IMR-90 (cell line): ENCODE results near the gene TMED4.

Experiments
- BHLHE40 ChIP-seq: fragments of 150-350 bp; IDR thresholded peaks from 2 replicates; pipeline ENCODE4 v1.6.1; 2016; ENCODE audit warnings: mild to moderate bottlenecking, low read depth, low read length
- CEBPB ChIP-seq: IDR thresholded peaks from 2 replicates; pipeline ENCODE4 v1.6.1; 2012; ENCODE audit warnings: low read depth, low read length, improper control_type of control experiment
- FOS ChIP-seq: fragments of 150-350 bp; IDR thresholded peaks from 2 replicates; pipeline ENCODE4 v1.6.1; 2016; ENCODE audit warnings: low read depth, low read length
- MAFK ChIP-seq: IDR thresholded peaks from 2 replicates; pipeline ENCODE4 v1.6.1; 2012; ENCODE audit warnings: low read depth, low read length, improper control_type of control experiment
- MAZ ChIP-seq: IDR thresholded peaks from 2 replicates; pipeline ENCODE4 v1.6.1; 2012; ENCODE audit warnings: low read depth, mild to moderate bottlenecking, low read length, improper control_type of control experiment, moderate library complexity, borderline replicate concordance
- MXI1 ChIP-seq: IDR thresholded peaks from 2 replicates; pipeline ENCODE4 v1.6.1; 2012; ENCODE audit warnings: low read depth, mild to moderate bottlenecking, low read length, moderate library complexity, borderline replicate concordance
- POLR2A ChIP-seq: IDR thresholded peaks from 2 replicates; pipeline ENCODE4 v1.6.1; 2012; ENCODE audit warnings: mild to moderate bottlenecking, low read depth, low read length
- RAD21 ChIP-seq: IDR thresholded peaks from 2 replicates; pipeline ENCODE4 v1.6.1; 2012; ENCODE audit warnings: low read length, improper control_type of control experiment
- RCOR1 ChIP-seq: IDR thresholded peaks from 2 replicates; pipeline ENCODE4 v1.6.1; 2012; ENCODE audit warnings: mild to moderate bottlenecking, low read length, improper control_type of control experiment; ENCODE audit not compliant: insufficient replicate concordance
- RFX5 ChIP-seq: IDR thresholded peaks from 2 replicates; pipeline ENCODE4 v1.8.0; 2012; ENCODE audit warnings: low read depth, mild to moderate bottlenecking, low read length, moderate library complexity
- SMC3 ChIP-seq: fragments of 150-350 bp; IDR thresholded peaks from 2 replicates; pipeline ENCODE4 v1.6.1; 2016; ENCODE audit warnings: low read depth, mild to moderate bottlenecking, antibody characterized with exemption, low read length, moderate library complexity
- TF ChIP-seq, protein P1 (sequence below): conservative IDR thresholded peaks from 2 replicates; pipeline ENCODE4 v1.5.1; 2012; ENCODE audit warnings: mild to moderate bottlenecking, low read depth, low read length, improper control_type of control experiment
- TF ChIP-seq, protein P2 (sequence below): fragments of 150-350 bp; IDR thresholded peaks from 2 replicates; pipeline ENCODE4 v1.6.1; 2017; ENCODE audit warnings: mild to moderate bottlenecking, antibody characterized with exemption, low read length, low read depth
- TF ChIP-seq, protein P3 (sequence below): fragments of 150-350 bp; IDR thresholded peaks from 2 replicates; pipeline ENCODE4 v1.6.1; 2016; ENCODE audit warnings: low read depth, mild to moderate bottlenecking, low read length, moderate library complexity, borderline replicate concordance

DNA sequence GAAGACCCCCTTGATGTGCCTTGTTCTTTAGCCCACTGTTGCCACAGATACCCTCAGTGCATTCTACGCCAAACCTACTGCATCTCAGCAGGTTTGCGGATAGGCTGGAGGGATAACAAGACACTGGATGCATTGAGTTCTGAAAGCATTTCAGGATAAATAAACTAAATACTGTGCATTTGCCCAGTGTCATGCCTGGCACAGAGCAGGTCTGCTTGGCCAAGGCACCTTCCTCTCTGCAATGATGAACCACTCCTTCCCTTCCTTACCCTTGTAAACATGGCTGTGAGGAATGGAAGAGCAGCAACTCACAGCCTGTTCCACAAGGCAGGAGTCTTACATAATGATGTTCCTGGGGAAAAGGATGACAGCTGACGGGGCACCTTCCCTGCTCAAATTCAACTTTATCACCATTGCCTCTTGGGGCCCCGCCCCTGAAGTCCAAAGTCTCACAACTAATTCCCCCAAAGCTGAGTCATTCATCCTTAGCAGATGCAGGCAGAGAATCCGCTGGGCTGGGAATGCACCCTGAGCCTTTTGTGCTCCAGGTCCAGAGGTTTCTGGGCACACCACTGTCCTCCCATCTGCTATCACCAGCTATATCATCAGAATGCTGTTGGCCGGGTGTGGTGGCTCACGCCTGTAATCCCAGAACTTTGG lies 19.9 kb downstream of the TMED4 start:
- TF ChIP-seq, protein P1, sequence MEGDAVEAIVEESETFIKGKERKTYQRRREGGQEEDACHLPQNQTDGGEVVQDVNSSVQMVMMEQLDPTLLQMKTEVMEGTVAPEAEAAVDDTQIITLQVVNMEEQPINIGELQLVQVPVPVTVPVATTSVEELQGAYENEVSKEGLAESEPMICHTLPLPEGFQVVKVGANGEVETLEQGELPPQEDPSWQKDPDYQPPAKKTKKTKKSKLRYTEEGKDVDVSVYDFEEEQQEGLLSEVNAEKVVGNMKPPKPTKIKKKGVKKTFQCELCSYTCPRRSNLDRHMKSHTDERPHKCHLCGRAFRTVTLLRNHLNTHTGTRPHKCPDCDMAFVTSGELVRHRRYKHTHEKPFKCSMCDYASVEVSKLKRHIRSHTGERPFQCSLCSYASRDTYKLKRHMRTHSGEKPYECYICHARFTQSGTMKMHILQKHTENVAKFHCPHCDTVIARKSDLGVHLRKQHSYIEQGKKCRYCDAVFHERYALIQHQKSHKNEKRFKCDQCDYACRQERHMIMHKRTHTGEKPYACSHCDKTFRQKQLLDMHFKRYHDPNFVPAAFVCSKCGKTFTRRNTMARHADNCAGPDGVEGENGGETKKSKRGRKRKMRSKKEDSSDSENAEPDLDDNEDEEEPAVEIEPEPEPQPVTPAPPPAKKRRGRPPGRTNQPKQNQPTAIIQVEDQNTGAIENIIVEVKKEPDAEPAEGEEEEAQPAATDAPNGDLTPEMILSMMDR, result no peak
- no peak for TF ChIP-seq MAFK
- no peak for TF ChIP-seq POLR2A
- no peak for TF ChIP-seq SMC3
- no peak for TF ChIP-seq CEBPB
- no peak for TF ChIP-seq FOS
- TF ChIP-seq MAZ, result no peak
- no peak for TF ChIP-seq BHLHE40
- TF ChIP-seq, protein P2, sequence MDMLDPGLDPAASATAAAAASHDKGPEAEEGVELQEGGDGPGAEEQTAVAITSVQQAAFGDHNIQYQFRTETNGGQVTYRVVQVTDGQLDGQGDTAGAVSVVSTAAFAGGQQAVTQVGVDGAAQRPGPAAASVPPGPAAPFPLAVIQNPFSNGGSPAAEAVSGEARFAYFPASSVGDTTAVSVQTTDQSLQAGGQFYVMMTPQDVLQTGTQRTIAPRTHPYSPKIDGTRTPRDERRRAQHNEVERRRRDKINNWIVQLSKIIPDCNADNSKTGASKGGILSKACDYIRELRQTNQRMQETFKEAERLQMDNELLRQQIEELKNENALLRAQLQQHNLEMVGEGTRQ, result no peak
- no peak for TF ChIP-seq RAD21
- no peak for TF ChIP-seq RFX5
- TF ChIP-seq RCOR1, result no peak
- TF ChIP-seq, protein P3, sequence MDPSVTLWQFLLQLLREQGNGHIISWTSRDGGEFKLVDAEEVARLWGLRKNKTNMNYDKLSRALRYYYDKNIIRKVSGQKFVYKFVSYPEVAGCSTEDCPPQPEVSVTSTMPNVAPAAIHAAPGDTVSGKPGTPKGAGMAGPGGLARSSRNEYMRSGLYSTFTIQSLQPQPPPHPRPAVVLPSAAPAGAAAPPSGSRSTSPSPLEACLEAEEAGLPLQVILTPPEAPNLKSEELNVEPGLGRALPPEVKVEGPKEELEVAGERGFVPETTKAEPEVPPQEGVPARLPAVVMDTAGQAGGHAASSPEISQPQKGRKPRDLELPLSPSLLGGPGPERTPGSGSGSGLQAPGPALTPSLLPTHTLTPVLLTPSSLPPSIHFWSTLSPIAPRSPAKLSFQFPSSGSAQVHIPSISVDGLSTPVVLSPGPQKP, result no peak
- no peak for TF ChIP-seq MXI1
